HepG2 (cell line): ENCODE data around the gene RELB. TPM values are rescaled to one million over a fixed set of nuclear protein-coding genes. Genes with fewer than 3 reads are reported as not detected.

Experiments used
- ATAC-seq: fragments of 200-7000 bp; cut with Tn5 transposase; 3 replicates; pipeline ENCODE4 v1.9.1; 2020; ENCODE audit warnings: mild to moderate bottlenecking, moderate library complexity
- BruUV-seq: library from RNA; stranded (reverse); fragments of 400-500 nt; replicated peaks from 2 replicates; lab custom pipeline; 2021; lab: Mats Ljungman, UMichigan
- CTCF ChIA-PET: fragments of 300-600 bp; formaldehyde crosslinking; extraction: SDS; loops from one replicate; lab custom pipeline; 2021; ENCODE audit warnings: low total read pairs, inconsistent platforms, low intra/inter-chr PET ratio; lab: Yijun Ruan, JAX
- POLR2A ChIA-PET: fragments of 350-600 bp; sonication (Branson Sonifier 250); formaldehyde crosslinking; loops from one replicate; lab custom pipeline; 2020; ENCODE audit warnings: antibody characterized with exemption, inconsistent platforms; lab: Yijun Ruan, JAX
- DNase-seq: peaks from one replicate; pipeline ENCODE4 v3.0.0-alpha.2; 2015; ENCODE audit warnings: low spot score
- FAIRE-seq: peaks from 3 replicates; lab custom pipeline; 2011; peaks lifted over from hg19 to GRCh38; lab: Jason Lieb, UNC
- H2AFZ ChIP-seq: one replicate; pipeline ENCODE4 v1.6.1; 2011; ENCODE audit warnings: low read length, inconsistent platforms
- H3K27ac ChIP-seq: fragments of 300-600 bp; 3 replicates; pipeline ENCODE4 v1.8.0; 2011; ENCODE audit warnings: mixed run types, mild to moderate bottlenecking, mixed read lengths, low read length, inconsistent platforms; ENCODE audit not compliant: insufficient read depth; ENCODE audit errors: extremely low read length
- H3K27me3 ChIP-seq, 2 experiments: fragments of 200-600 bp in 1 of 2; 2 replicates in 1 of 2; 3 replicates in 1 of 2; pipeline versions ENCODE4 v1.6.0 to v1.8.0; 2011; ENCODE audit warnings: low read length in 2 of 2, mild to moderate bottlenecking in 2 of 2, moderate library complexity in 2 of 2, inconsistent platforms in 1 of 2; ENCODE audit not compliant: insufficient read depth in 2 of 2, control insufficient read depth in 1 of 2
- H3K36me3 ChIP-seq, 2 experiments: fragments of 200-600 bp in 1 of 2; replicated peaks in 1 of 2; 2 replicates in 1 of 2; 3 replicates in 1 of 2; pipeline versions ENCODE4 v1.5.1 to v1.8.0; 2011; ENCODE audit warnings: low read length in 2 of 2, inconsistent platforms in 1 of 2; ENCODE audit not compliant: insufficient read depth in 2 of 2, control insufficient read depth in 1 of 2
- H3K4me1 ChIP-seq: 2 replicates; pipeline ENCODE4 v1.5.1; 2012; ENCODE audit warnings: low read length, inconsistent platforms; ENCODE audit not compliant: insufficient read depth
- H3K4me2 ChIP-seq: 2 replicates; pipeline ENCODE4 v1.6.0; 2011; ENCODE audit warnings: low read depth, low read length, inconsistent platforms
- H3K4me3 ChIP-seq, 3 experiments: fragments of 200-600 bp in 1 of 3; sonication (generic), shearing (Covaris generic) in 1 of 3; replicated peaks in 1 of 3; 2 replicates each; pipeline ENCODE4 v1.5.1; 2011 to 2016; ENCODE audit warnings: low read length in 3 of 3, inconsistent platforms in 2 of 3, low read depth in 2 of 3, mild to moderate bottlenecking in 2 of 3, control low read depth in 1 of 3, mixed read lengths in 1 of 3; ENCODE audit not compliant: insufficient read depth in 1 of 3
- H3K79me2 ChIP-seq: one replicate; pipeline ENCODE4 v1.6.1; 2011; ENCODE audit warnings: low read length, inconsistent platforms; ENCODE audit not compliant: insufficient read depth
- H3K9ac ChIP-seq: 2 replicates; pipeline ENCODE4 v1.6.0; 2011; ENCODE audit warnings: mild to moderate bottlenecking, low read depth, low read length, inconsistent platforms; ENCODE audit not compliant: insufficient read depth
- H3K9me3 ChIP-seq: 2 replicates; pipeline ENCODE4 v1.5.1; 2012; ENCODE audit warnings: mild to moderate bottlenecking, low read length
- H4K20me1 ChIP-seq: 2 replicates; pipeline ENCODE4 v1.6.0; 2011; ENCODE audit warnings: inconsistent platforms, mild to moderate bottlenecking, low read length, moderate library complexity; ENCODE audit not compliant: insufficient read depth
- AGO2 ChIP-seq: fragments of 200-400 bp; formaldehyde crosslinking; optimal IDR thresholded peaks from 2 replicates; pipeline ENCODE3; 2017; ENCODE audit warnings: mild to moderate bottlenecking, low read depth, low read length, moderate library complexity
- E2F2 ChIP-seq: sonication (generic); formaldehyde crosslinking; IDR thresholded peaks from 2 replicates; pipeline ENCODE4 v1.4.0; 2020; ENCODE audit warnings: missing genetic modification reagents, borderline replicate concordance
- ERF ChIP-seq: IDR thresholded peaks from 2 replicates; pipeline ENCODE4 v1.6.1; 2018; ENCODE audit warnings: missing biosample characterization, missing genetic modification reagents
- ETS1 ChIP-seq: sonication (generic); formaldehyde crosslinking; IDR thresholded peaks from 2 replicates; pipeline ENCODE4 v1.4.0; 2020; ENCODE audit warnings: missing genetic modification reagents
- GMEB1 ChIP-seq: sonication (generic); formaldehyde crosslinking; IDR thresholded peaks from 2 replicates; pipeline ENCODE4 v1.5.1; 2020; ENCODE audit warnings: missing genetic modification reagents, mild to moderate bottlenecking, borderline replicate concordance
- HNF1B ChIP-seq: sonication (generic); formaldehyde crosslinking; IDR thresholded peaks from 2 replicates; pipeline ENCODE4 v1.5.1; 2020; ENCODE audit warnings: mild to moderate bottlenecking, moderate library complexity, missing genetic modification reagents
- HNRNPH1 ChIP-seq: fragments of 200-400 bp; formaldehyde crosslinking; optimal IDR thresholded peaks from 2 replicates; pipeline ENCODE3; 2017; ENCODE audit warnings: mild to moderate bottlenecking, low read depth, low read length
- HOXA9 ChIP-seq: sonication (generic); formaldehyde crosslinking; IDR thresholded peaks from 2 replicates; pipeline ENCODE4 v1.8.1; 2022; ENCODE audit warnings: missing genetic modification reagents, mild to moderate bottlenecking, moderate library complexity, borderline replicate concordance
- NFE2L1 ChIP-seq: sonication (generic); formaldehyde crosslinking; IDR thresholded peaks from 2 replicates; pipeline ENCODE4 v1.4.0; 2020; ENCODE audit warnings: missing genetic modification reagents, mild to moderate bottlenecking, borderline replicate concordance
- NR0B2 ChIP-seq: sonication (generic); formaldehyde crosslinking; IDR thresholded peaks from 2 replicates; pipeline ENCODE4 v1.4.0; 2020; ENCODE audit warnings: mild to moderate bottlenecking, missing genetic modification reagents
- NR1H2 ChIP-seq: sonication (generic); formaldehyde crosslinking; IDR thresholded peaks from 2 replicates; pipeline ENCODE4 v1.8.1; 2022; ENCODE audit warnings: low read depth, missing genetic modification reagents, borderline replicate concordance
- SMAD3 ChIP-seq: sonication (generic); formaldehyde crosslinking; IDR thresholded peaks from 2 replicates; pipeline ENCODE4 v1.4.0; 2020; ENCODE audit warnings: missing genetic modification reagents
- ZBTB26 ChIP-seq: IDR thresholded peaks from 2 replicates; pipeline ENCODE4 v1.6.1; 2016; ENCODE audit warnings: missing compliant biosample characterization, missing genetic modification reagents, borderline replicate concordance
- ZNF234 ChIP-seq: sonication (generic); formaldehyde crosslinking; conservative IDR thresholded peaks from 2 replicates; pipeline ENCODE4 v1.5.1; 2020; ENCODE audit warnings: mild to moderate bottlenecking, missing genetic modification reagents
- ZNF256 ChIP-seq: sonication (generic); formaldehyde crosslinking; conservative IDR thresholded peaks from 2 replicates; pipeline ENCODE4 v1.4.0; 2020; ENCODE audit warnings: missing genetic modification reagents
- ZNF282 ChIP-seq: fragments of 450-650 bp; IDR thresholded peaks from 2 replicates; pipeline ENCODE4 v1.6.1; 2018; ENCODE audit not compliant: partially characterized antibody
- ZNF749 ChIP-seq: sonication (generic); formaldehyde crosslinking; IDR thresholded peaks from 2 replicates; pipeline ENCODE4 v1.8.0; 2022; ENCODE audit warnings: mild to moderate bottlenecking, missing genetic modification reagents, moderate library complexity, borderline replicate concordance
- WGBS: methylation state at CpG from one replicate; pipeline ENCODE4 v1.1.6; 2017; ENCODE audit warnings: low lambda C conversion rate; 5-methylcytosine and 5-hydroxymethylcytosine counted together
- in situ Hi-C: cut with HindIII; loops from 2 replicates; pipeline ENCODE4 v1.10.0; 2017; ENCODE audit warnings: low pct_unique_long_range_greater_than_20kb; ENCODE audit not compliant: extremely low pct_ligation_motif_present
- intact Hi-C: fragments of 100-400 bp; cut with micrococcal nuclease; formaldehyde crosslinking; loops from one replicate; pipeline ENCODE4 v1.10.0; 2022; ENCODE audit not compliant: unreplicated experiment
- polyA plus RNA-seq, 8 experiments: library from polyadenylated mRNA; depleted of rRNA in 3 of 8; stranded (reverse) in 7 of 8; unstranded in 1 of 8; fragments of >200 nt; fragmentation: Illumina TruSeq in 4 of 8; extraction: Trizol in 4 of 8; gene quantifications; 2 replicates each; pipeline versions ENCODE4 v1.2.1 to v1.2.3, GENCODE V29; 2011 to 2016; ENCODE audit warnings: low read depth in 4 of 8, missing spikeins in 1 of 8, mixed read lengths in 1 of 8; ENCODE audit not compliant: insufficient read depth in 1 of 8
- total RNA-seq, 5 experiments: library from RNA; depleted of rRNA; stranded (reverse); fragments of >200 nt; fragmentation: Illumina TruSeq; extraction: Trizol; gene quantifications; 2 replicates each; pipeline ENCODE4 v1.2.3, GENCODE V29; 2016; ENCODE audit warnings: low read depth in 1 of 5

RELB gene
- total and polyA plus RNA-seq, 2 of the 13 experiments (the other 11 are each of a cell fraction or from before 2014, with no cell fraction given) = 1.9 to 3.5 TPM

- WGBS = 96% methylated on average over 8 of the region's 9 CpGs
- no peaks in the 10 kb centered on the region for H3K27me3 ChIP-seq
- H3K4me3 ChIP-seq = no peak overlapping the region
- CTCF ChIA-PET = no interaction called here
- H3K79me2 ChIP-seq = no peaks in the 10 kb centered on the region
- H3K4me1 ChIP-seq = no peaks in the 10 kb centered on the region
- no peaks in the 10 kb centered on the region for H3K9me3 ChIP-seq
- FAIRE-seq (no peak), DNase-seq (no peak), ATAC-seq (no peak)
- peaks cover 14 to 65% of the 10 kb centered on the region in 2 experiments for H3K36me3 ChIP-seq
- no TSS peak for BruUV-seq
- no peak overlapping the region for H3K4me2 ChIP-seq
- no peak overlapping the region for H3K27ac ChIP-seq
- H2AFZ ChIP-seq = no peak overlapping the region
- H4K20me1 ChIP-seq = no peaks in the 10 kb centered on the region
- intact Hi-C loops = no loop called here
- no peak overlapping the region for H3K9ac ChIP-seq
- in situ Hi-C loops = no loop called here
- POLR2A ChIA-PET = no interaction called here
- TF ChIP-seq HNRNPH1 (no peak), HOXA9 (CRISPR knock-in tag) (no peak), ZNF282 (no peak), ZBTB26 (CRISPR knock-in tag) (no peak), E2F2 (no peak), ZNF749 (CRISPR knock-in tag) (no peak), NR1H2 (no peak), AGO2 (no peak), ZNF256 (no peak), NFE2L1 (no peak), ETS1 (CRISPR knock-in tag) (no peak), GMEB1 (CRISPR knock-in tag) (no peak), ERF (CRISPR knock-in tag) (no peak), ZNF234 (no peak), NR0B2 (CRISPR knock-in tag) (no peak), HNF1B (CRISPR knock-in tag) (no peak), SMAD3 (CRISPR knock-in tag) (no peak)
These were observed 17.3 kb upstream of the RELB start for GRCh38 chr19:44984005-44984404.
